Mammary epithelial cell (primary cell): ENCODE results near the gene ANGEL1.

ENCODE experiments used
- EZH2 ChIP-seq: IDR thresholded peaks from 2 replicates; pipeline ENCODE4 v1.6.1; 2012; ENCODE audit warnings: low read length, inconsistent platforms, borderline replicate concordance
- TF ChIP-seq, protein P1 (sequence below), 2 donors: IDR thresholded peaks in 1 of 2; conservative IDR thresholded peaks in 1 of 2; 2 replicates each; pipeline ENCODE4 v1.5.1; 2011 to 2012; ENCODE audit warnings: inconsistent platforms in 2 of 2, low read length in 2 of 2, mild to moderate bottlenecking in 2 of 2, control low read depth in 1 of 2, low read depth in 1 of 2; ENCODE audit not compliant: insufficient read depth in 1 of 2; ENCODE audit errors: extremely low read depth in 1 of 2

DNA sequence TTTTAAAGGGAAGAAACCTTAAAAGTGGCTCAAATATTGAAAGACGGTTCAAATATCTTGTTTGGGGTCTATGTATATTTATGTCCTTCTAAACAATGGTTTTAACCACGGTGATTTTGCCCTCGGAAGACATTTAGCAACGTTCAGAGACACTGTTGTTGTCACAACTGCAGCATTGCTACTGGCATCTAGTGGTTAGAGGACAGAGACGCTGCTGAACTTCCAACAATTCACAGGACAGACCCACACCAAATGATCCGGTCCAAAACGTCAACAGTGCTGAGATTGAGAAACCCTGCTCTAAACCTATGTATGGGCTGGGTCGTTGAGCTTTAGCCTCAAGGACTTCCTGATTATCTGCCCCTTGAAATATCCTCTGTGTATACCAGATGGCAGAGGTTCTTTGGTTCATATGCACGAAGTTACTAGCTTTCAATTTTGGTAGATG is 1.7 kb downstream of the ANGEL1 start:
- TF ChIP-seq EZH2 = no peak
- TF ChIP-seq, protein P1, sequence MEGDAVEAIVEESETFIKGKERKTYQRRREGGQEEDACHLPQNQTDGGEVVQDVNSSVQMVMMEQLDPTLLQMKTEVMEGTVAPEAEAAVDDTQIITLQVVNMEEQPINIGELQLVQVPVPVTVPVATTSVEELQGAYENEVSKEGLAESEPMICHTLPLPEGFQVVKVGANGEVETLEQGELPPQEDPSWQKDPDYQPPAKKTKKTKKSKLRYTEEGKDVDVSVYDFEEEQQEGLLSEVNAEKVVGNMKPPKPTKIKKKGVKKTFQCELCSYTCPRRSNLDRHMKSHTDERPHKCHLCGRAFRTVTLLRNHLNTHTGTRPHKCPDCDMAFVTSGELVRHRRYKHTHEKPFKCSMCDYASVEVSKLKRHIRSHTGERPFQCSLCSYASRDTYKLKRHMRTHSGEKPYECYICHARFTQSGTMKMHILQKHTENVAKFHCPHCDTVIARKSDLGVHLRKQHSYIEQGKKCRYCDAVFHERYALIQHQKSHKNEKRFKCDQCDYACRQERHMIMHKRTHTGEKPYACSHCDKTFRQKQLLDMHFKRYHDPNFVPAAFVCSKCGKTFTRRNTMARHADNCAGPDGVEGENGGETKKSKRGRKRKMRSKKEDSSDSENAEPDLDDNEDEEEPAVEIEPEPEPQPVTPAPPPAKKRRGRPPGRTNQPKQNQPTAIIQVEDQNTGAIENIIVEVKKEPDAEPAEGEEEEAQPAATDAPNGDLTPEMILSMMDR (conservative IDR thresholded peaks at IDR 0.05 in 1 of 2, IDR thresholded peaks at IDR 0.05 in 1 of 2; ENCODE audit: extremely low read depth in 1 of 2, insufficient read depth in 1 of 2, low read depth in 1 of 2, low read length in 2 of 2) = peak; percentile 9 to 57
